PC-3 (cell line): Measurements from ENCODE around the gene MS4A18. TPM values are rescaled to one million over a fixed set of nuclear protein-coding genes. Genes with fewer than 3 reads are reported as not detected.

Source experiments
- ATAC-seq: fragments of 200-7000 bp; cut with Tn5 transposase; 2 replicates; pipeline ENCODE4 v1.9.1; 2020; ENCODE audit warnings: mild to moderate bottlenecking, moderate library complexity
- BruUV-seq: library from RNA; stranded (reverse); fragments of 400-500 nt; replicated peaks from 2 replicates; lab custom pipeline; 2021; lab: Mats Ljungman, UMichigan
- CTCF ChIA-PET: fragments of 300-600 bp; sonication (Branson Sonifier 250); formaldehyde crosslinking; loops from one replicate; lab custom pipeline; 2022; ENCODE audit warnings: antibody characterized with exemption; lab: Charles Lee
- POLR2A ChIA-PET: fragments of 300-600 bp; sonication (Branson Sonifier 250); formaldehyde crosslinking; loops from one replicate; lab custom pipeline; 2022; ENCODE audit warnings: antibody characterized with exemption; ENCODE audit not compliant: unreplicated experiment; lab: Charles Lee
- DNase-seq: peaks from one replicate; pipeline ENCODE4 v3.0.0-alpha.2; 2015
- H2AFZ ChIP-seq: fragments of 300-600 bp; sonication (generic); 2 replicates; pipeline ENCODE4 v1.6.0; 2016; ENCODE audit warnings: antibody characterized with exemption, low read length
- H3F3A ChIP-seq: fragments of 300-600 bp; sonication (generic); one replicate; pipeline ENCODE4 v1.6.0; 2017; ENCODE audit warnings: antibody characterized with exemption, low read length, control low read depth, mild to moderate bottlenecking; ENCODE audit not compliant: unreplicated experiment
- H3K27ac ChIP-seq: fragments of 300-600 bp; sonication (generic); 2 replicates; pipeline ENCODE4 v1.5.1; 2016; ENCODE audit warnings: mild to moderate bottlenecking, low read length
- H3K27me3 ChIP-seq: fragments of 300-600 bp; sonication (generic); 2 replicates; pipeline ENCODE4 v1.6.1; 2016; ENCODE audit warnings: low read length, mixed read lengths
- H3K36me3 ChIP-seq: fragments of 300-600 bp; sonication (generic); 2 replicates; pipeline ENCODE4 v1.6.1; 2016; ENCODE audit warnings: low read depth, mixed run types, low read length, mixed read lengths
- H3K4me1 ChIP-seq: fragments of 300-600 bp; sonication (generic); 2 replicates; pipeline ENCODE4 v1.5.1; 2016; ENCODE audit warnings: low read length; ENCODE audit not compliant: insufficient read depth
- H3K4me2 ChIP-seq: fragments of 300-600 bp; sonication (generic); 2 replicates; pipeline ENCODE4 v1.6.0; 2016; ENCODE audit warnings: low read length
- H3K4me3 ChIP-seq: fragments of 300-600 bp; sonication (generic); 2 replicates; pipeline ENCODE4 v1.5.1; 2016; ENCODE audit warnings: mild to moderate bottlenecking, low read length, mixed read lengths
- H3K79me2 ChIP-seq: fragments of 300-600 bp; sonication (generic); 2 replicates; pipeline ENCODE4 v1.6.1; 2017; ENCODE audit warnings: low read length, mixed read lengths
- H3K9ac ChIP-seq: fragments of 300-600 bp; sonication (generic); 2 replicates; pipeline ENCODE4 v1.6.0; 2016; ENCODE audit warnings: mild to moderate bottlenecking, low read length
- H3K9me2 ChIP-seq: fragments of 300-600 bp; sonication (generic); replicated peaks from 2 replicates; pipeline ENCODE4 v1.6.1; 2016; ENCODE audit warnings: mixed run types, low read length, mixed read lengths
- H3K9me3 ChIP-seq: fragments of 300-600 bp; sonication (generic); 2 replicates; pipeline ENCODE4 v1.6.1; 2016; ENCODE audit warnings: low read length, mixed read lengths
- H4K20me1 ChIP-seq: fragments of 300-600 bp; sonication (generic); 2 replicates; pipeline ENCODE4 v1.6.1; 2016; ENCODE audit warnings: low read length, mixed read lengths
- EZH2 ChIP-seq: fragments of 300-600 bp; sonication (generic); IDR thresholded peaks from one replicate; pipeline ENCODE4 v1.6.1; 2017; ENCODE audit warnings: antibody characterized with exemption, mild to moderate bottlenecking, low read length; ENCODE audit not compliant: unreplicated experiment
- EZH2phosphoT487 ChIP-seq: fragments of 300-600 bp; sonication (generic); IDR thresholded peaks from 2 replicates; pipeline ENCODE4 v1.6.1; 2018; ENCODE audit warnings: mild to moderate bottlenecking, antibody characterized with exemption, low read length, borderline replicate concordance
- intact Hi-C: fragments of 100-400 bp; cut with micrococcal nuclease; formaldehyde crosslinking; loops from 2 replicates; pipeline ENCODE4 v1.9.0; 2023
- total RNA-seq: library from RNA; depleted of rRNA; stranded (reverse); fragments of >200 nt; gene quantifications from 2 replicates; pipeline ENCODE4 v1.2.3, GENCODE V29; 2014
- TF ChIP-seq, protein P1 (sequence below): fragments of 300-600 bp; sonication (generic); conservative IDR thresholded peaks from 2 replicates; pipeline ENCODE4 v1.5.1; 2017; ENCODE audit warnings: antibody characterized with exemption, low read depth, mild to moderate bottlenecking, low read length

MS4A18 gene
- total RNA-seq, 1 experiment from 2014 or later = not detected

DNA sequence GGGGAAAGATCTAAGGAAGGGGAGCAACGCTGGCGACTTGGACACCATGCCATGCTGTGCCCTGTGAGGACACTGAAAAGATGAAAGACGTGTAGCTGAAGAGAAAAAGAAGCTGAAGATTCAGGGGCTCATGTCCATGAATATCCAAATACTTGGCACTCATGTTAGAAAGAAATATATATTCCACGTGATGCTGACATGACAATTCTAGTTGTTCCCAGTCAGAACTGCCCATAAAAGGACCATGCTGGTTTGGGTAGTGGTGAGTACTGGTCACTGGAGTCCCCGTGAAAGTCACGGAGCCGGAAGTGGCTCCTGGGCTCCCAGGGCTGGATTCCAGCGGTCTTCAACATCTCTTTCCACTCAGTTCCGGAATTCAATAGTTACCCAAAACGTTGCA is 42.0 kb downstream of the MS4A18 start:
- DNase-seq = no peak
- H3K4me1 ChIP-seq = peaks cover 10% of the 10 kb centered on the region
- H3K9me3 ChIP-seq = no peaks in the 10 kb centered on the region
- H3K4me3 ChIP-seq = no peak overlapping the region
- H3K4me2 ChIP-seq = no peak overlapping the region
- ChIA-PET CTCF (no interaction called here), POLR2A (no interaction called here)
- H3K79me2 ChIP-seq = no peaks in the 10 kb centered on the region
- H2AFZ ChIP-seq = no peak overlapping the region
- intact Hi-C loops = no loop called here
- H4K20me1 ChIP-seq = no peaks in the 10 kb centered on the region
- H3F3A ChIP-seq = no peaks in the 10 kb centered on the region
- no peak overlapping the region for H3K27ac ChIP-seq
- peaks cover 11% of the 10 kb centered on the region; the same call in 1 of the 2 replicates for H3K27me3 ChIP-seq
- no peaks in the 10 kb centered on the region for H3K36me3 ChIP-seq
- H3K9ac ChIP-seq = no peak overlapping the region
- ATAC-seq = no peak
- BruUV-seq = no TSS peak
- TF ChIP-seq EZH2 (no peak), EZH2phosphoT487 (no peak)
- TF ChIP-seq, protein P1, sequence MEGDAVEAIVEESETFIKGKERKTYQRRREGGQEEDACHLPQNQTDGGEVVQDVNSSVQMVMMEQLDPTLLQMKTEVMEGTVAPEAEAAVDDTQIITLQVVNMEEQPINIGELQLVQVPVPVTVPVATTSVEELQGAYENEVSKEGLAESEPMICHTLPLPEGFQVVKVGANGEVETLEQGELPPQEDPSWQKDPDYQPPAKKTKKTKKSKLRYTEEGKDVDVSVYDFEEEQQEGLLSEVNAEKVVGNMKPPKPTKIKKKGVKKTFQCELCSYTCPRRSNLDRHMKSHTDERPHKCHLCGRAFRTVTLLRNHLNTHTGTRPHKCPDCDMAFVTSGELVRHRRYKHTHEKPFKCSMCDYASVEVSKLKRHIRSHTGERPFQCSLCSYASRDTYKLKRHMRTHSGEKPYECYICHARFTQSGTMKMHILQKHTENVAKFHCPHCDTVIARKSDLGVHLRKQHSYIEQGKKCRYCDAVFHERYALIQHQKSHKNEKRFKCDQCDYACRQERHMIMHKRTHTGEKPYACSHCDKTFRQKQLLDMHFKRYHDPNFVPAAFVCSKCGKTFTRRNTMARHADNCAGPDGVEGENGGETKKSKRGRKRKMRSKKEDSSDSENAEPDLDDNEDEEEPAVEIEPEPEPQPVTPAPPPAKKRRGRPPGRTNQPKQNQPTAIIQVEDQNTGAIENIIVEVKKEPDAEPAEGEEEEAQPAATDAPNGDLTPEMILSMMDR = no peak
- H3K9me2 ChIP-seq = no peaks in the 10 kb centered on the region

DNA sequence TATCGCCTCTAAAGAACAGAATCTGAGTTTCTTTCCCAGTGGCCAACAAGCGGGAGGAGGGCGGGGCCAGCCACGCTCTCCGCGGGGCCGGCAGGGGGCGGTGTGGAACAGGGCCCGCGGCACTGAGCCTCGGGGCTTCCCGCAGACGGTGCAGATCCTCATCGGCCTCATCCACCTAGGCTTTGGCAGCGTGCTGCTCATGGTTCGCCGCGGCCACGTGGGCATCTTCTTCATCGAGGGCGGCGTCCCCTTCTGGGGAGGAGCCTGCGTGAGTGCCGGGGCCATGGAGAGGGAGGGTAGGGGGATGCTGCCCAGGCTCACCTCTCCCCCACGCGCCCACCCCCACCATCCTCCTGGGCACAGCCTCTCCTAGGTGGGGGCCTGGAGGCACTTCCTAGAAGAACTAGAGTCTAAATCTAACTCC is 42.9 kb downstream of the MS4A18 start:
- intact Hi-C loops = no loop called here

DNA sequence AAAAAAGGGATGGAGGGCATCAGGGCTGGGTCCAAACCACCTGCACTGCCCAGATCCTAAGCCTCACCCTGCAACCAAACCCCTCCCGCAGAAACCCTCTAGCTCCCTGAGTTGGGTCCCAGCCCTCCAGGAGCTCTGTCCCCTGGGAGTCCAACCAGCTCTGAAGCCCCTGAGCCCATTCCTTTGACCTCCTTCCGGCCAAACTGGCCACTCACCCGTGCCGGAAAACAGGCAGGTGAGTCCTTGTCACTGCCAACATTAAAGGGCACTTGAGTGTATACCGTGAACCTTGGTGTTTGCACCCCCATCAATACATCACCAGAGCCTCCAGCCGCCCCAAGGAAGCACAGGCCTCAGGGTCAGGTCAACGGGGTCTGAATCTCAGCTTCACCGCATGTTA is 43.7 kb downstream of the MS4A18 start:
- intact Hi-C loops = no loop called here
- Histone ChIP-seq H4K20me1 (no peaks in the 10 kb centered on the region), H3K4me2 (no peak overlapping the region), H3K36me3 (no peaks in the 10 kb centered on the region), H3K27me3 (no peaks in the 10 kb centered on the region), H3K9me2 (no peaks in the 10 kb centered on the region), H3K79me2 (no peaks in the 10 kb centered on the region), H3K27ac (no peak overlapping the region), H3K4me1 (peaks cover 10% of the 10 kb centered on the region), H3K4me3 (no peak overlapping the region), H3K9me3 (no peaks in the 10 kb centered on the region), H3F3A (no peaks in the 10 kb centered on the region), H2AFZ (no peak overlapping the region), H3K9ac (no peak overlapping the region)
- POLR2A ChIA-PET = no interaction called here
- no peak for ATAC-seq
- TF ChIP-seq EZH2 = no peak
- TF ChIP-seq, protein P1 = no peak
- TF ChIP-seq EZH2phosphoT487 = no peak
- BruUV-seq = no TSS peak
- CTCF ChIA-PET = no interaction called here
- no peak for DNase-seq

More for the DNA sequence above, 42.9 kb downstream of the MS4A18 start:
- no peaks in the 10 kb centered on the region for H3K9me2 ChIP-seq
- H3K27ac ChIP-seq = no peak overlapping the region
- H3K4me1 ChIP-seq = peaks cover 10% of the 10 kb centered on the region
- BruUV-seq = no TSS peak
- no peaks in the 10 kb centered on the region for H3K36me3 ChIP-seq
- no peak overlapping the region for H3K4me2 ChIP-seq
- H2AFZ ChIP-seq = no peak overlapping the region
- H3K4me3 ChIP-seq = no peak overlapping the region
- no peaks in the 10 kb centered on the region for H3F3A ChIP-seq
- no peaks in the 10 kb centered on the region for H3K9me3 ChIP-seq
- DNase-seq (no peak), ATAC-seq (no peak)
- H3K9ac ChIP-seq = no peak overlapping the region
- no peaks in the 10 kb centered on the region for H4K20me1 ChIP-seq
- H3K79me2 ChIP-seq = no peaks in the 10 kb centered on the region
- TF ChIP-seq, protein P1 = no peak
- TF ChIP-seq EZH2 = no peak
- ChIA-PET POLR2A (no interaction called here), CTCF (no interaction called here)
- 0 out of 2 replicates have a peak, but pooled peaks cover 3% of the 10 kb centered on the region for H3K27me3 ChIP-seq
